Inflammatory macrophage (primary cell): Measurements from ENCODE around the gene HSBP1L1.

Source experiments
- DNase-seq, 2 donors: peaks; one replicate each; pipeline ENCODE4 v3.0.0-alpha.2; 2020 to 2022

The HSBP1L1 gene

DNA sequence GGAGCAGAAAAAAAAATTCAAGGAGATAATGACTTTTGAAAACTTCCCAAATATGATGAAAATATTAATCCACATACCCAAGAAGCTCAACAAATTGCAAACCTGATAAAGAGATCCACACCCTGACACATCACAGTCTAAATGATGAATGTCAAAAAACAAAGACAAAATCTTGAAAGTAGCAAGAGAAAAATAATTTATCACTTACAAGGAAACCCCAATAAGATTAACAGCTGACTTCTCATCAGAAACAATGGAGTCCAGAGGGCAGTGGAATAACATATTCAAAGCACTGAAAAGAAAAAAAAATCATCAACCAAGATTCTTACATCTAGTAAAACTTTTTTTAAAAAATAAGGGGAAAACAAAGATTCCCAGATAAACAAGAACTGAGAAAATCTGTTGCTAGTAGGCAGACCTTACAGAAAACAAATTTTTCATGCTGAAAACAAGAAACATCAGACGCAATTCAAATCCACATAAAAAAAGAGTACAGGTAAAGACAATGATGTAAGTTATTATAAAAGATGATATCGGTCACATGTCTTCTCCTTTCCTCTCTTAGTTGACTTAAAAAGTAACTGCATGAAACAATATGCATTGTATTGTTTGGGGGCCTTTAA, 34.3 kb upstream of the HSBP1L1 start:
- DNase-seq: no peak

- DNase-seq: no peak
Observed at GRCh38 chr18:79931475-79931874, 33.0 kb upstream of the HSBP1L1 start.

- DNase-seq: no peak
Observed at GRCh38 chr18:79932907-79933306, 31.5 kb upstream of the HSBP1L1 start.

GRCh38 chr18:79933765-79934164, 30.7 kb upstream of the HSBP1L1 start:
- DNase-seq: no peak

DNA sequence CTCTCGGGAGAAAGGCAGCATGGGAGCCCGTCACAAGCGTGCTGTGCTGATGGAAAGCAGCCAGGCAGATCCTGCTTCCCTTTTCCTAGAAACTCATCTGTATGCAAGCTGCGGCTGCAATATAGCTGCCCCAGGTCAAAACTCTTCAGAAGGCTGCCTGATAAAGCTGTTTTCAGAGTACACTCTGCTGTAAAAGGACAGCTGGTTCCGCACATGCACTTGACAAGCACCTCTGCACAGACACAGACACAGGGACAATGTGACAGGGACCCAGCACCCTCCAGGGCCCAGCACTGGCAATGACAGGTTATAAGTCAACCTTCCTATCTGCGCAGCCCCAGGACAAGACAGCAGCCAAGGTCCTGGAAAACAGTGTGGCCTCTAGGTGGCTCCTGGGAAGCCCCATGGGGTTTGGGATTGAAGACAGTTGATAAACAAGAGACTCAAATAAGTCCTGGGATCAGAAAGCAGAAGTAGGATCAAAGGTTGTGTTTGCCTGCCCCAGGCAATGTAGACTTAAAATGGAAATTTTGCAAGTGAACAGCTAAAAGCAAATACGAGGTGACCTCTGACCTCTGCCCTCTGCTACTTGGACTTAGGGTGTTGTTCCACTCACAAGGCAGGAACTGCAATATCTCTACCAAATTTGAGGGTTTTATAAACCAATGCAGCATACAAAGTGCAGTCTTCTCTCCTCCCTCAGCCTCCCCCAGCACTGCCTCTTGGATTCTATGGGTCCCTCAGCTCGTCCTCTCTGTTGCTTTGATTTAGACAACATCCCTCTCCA, 29.9 kb upstream of the HSBP1L1 start:
- peak; percentile 54 to 72 for DNase-seq

DNA sequence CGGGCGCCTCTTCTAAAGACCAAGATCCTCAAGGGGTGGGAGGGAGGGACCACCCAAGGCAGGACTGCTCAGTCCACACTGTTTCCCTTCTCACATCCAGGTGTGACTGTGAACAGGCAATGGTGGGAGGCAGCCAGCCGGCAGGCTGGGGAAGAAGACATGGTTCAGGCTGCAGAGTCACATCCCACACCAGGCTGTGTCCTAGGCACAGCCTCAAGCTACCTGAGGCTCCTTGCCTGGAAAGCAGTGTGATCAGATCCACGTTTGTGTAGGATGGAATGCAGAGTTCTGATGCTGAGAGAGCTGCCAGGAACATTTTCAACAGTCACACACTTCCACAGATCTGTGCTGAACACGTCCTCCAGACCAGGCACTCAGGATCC, 29.4 kb upstream of the HSBP1L1 start:
- no peak for DNase-seq

DNA sequence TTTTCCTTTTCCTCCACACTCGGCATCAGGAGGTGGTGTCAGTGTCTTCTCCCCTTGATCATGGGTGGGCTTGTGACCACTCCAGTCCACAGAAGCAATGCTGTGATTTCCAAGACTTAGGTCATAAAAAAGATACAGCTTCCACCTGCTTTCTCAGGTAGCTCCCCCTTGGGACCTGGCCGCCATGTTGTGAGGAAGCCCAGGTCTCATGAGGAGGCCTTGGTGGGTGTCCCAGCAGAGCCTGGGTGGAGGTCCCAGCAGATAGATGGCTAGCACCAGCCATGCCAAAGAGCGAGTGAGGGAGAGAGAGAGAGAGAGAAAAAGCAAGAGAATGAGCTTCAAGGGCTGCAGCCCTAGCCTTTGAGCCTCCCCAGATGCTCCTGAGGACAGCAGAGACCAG, 28.9 kb upstream of the HSBP1L1 start:
- no peak for DNase-seq

DNA sequence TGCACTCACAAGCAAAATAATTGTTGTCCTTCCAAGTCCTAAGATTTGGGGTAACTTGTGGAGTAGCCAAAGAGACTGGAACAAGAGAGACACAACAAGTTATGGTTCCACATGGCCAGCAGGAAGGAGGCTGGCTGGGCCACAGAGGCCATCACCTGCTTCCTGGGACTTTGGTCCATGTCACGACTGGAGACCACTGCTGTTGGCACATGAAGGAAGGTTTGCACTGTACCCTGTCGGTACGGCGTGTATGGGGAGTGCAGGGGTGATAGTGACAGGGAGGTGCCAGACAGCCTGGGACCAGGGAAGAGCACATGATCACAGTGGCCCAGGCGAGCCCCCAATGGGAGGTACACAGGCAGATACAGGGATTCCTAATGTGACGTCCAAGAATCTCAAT, 28.5 kb upstream of the HSBP1L1 start:
- DNase-seq: no peak

DNA sequence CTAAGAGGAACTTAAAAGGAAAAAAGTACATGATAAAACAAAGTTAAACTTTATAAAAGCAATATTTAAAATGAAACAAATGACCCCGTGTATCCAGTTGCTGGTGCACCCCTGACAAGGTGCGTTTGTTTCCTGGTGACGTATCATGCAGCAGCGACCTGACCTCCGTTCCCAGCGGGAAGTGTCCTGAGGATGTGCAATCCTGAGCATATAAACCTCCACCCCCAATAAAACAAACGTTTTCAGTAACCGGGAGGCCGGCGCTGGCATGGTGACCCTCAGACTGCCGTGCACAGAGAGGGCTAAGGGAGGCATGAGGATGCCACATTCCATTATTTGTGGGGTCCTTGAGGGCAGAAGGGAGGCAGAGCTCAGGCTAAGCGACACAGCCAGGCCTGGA, 27.8 kb upstream of the HSBP1L1 start:
- DNase-seq: no peak

DNA sequence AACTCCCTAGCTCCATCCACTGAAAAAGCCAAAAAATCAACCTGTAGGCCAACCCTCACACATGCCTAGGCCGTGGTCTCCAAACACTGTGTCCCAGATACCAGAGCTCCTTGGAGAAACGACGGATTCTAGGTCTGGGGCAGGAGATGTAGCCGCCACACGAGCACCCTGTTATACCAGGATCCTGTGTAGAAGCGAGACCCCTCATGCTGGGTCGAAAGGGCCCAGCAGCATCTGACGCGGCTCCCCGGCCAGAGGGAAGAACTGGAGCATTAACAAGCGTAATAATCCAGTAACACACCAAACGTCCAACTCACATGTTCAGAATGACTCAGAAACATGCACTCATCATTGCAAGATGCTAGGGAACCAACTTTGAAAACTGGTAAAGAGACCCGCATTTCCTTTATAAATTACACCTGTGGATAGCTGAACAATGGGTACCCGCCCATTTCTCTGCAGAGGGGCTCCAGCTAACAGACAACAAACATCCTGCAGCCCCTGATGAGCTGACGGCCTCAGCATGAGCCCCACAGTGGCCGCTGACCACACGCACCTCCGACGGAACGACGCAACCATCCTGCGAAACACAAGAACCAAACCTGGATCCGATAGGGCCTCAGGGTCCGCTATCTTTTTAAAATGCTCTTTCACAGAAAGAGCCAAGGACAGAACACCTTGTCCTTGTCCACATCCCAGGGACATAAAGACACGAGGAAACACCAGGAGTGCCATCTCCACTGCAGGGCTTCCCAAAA, 27.2 kb upstream of the HSBP1L1 start:
- no peak for DNase-seq

GRCh38 chr18:79938196-79938595, 26.2 kb upstream of the HSBP1L1 start:
- no peak for DNase-seq

DNA sequence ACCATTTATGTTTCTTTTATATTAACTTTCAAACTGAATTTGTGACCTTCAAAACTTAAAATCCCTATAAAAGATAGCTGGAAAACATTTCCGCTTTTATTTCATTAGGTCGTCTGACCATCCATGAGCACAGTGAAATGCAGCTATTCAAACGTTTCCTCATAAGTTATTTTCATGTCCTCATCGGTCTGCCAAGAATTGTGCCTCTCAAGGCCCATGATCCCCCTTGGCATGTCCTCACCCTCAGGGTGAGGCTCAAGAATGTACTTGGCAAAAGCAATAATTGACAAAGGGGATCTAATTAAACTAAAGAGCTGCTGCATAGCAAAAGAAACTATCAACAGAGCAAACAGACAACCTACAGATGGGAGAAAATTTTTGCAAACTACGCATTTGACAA, 25.3 kb upstream of the HSBP1L1 start:
- DNase-seq: no peak

- DNase-seq: no peak
Observed at GRCh38 chr18:79940126-79940813, 24.2 kb upstream of the HSBP1L1 start.

DNA sequence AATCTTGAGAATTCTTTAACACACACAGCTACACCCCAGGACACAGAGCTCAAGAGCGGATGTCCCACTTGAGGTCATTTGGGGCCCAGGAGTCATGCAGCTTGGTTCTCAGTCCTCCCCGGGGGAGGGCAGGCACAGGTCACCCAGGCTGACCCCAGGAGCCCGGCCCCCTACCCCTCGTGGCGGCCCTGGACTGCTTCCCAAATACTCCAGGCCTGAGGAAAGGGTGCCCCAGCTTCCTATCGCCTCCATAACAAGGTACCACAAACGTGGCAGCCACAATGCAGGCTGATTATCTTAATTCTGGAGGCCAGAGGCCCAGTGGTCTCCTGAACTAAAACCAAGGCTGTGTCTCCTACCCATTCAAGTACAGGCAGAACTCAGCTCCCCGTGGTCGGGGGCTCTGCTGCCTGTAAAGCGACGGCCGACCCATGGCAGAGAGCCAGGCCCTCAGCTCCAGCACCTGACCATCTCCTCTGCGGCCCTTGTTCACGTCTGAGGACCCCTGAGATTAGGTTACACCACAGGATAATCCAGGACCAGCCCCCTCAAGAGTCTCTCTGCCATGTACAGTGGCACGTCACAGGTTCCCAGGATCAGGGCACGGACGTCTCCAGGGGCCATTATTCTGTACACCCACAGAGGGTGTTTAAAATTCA, 23.5 kb upstream of the HSBP1L1 start:
- DNase-seq: no peak

DNA sequence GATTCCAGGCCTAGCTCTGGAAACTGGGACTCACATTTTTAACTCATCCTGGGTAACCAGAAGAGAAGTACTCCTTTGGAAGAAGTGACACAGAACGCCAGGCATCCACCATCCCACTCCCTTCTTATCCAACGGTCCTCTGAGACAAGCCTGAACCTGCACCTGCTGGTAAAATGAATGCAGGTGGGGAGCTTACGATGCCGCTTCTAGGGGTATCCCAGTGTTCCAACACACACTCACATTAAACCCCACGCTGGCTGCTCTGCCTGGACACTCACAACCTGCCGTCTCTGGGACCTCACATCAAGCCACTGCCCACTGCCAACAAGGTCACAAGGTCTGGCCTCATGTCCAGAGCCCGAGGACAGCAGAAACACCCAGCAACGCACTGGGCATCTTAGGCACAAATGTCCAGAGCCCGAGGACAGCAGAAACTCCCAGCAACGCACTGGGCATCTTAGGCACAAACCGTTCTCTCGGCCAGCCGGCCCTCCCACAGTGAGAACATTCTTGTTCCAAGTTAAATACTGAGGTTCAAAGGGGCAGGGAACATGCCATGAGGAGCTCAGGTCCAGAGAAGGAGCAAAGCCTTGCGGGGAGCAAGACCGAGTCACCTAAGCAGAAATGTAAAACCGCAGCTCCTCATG, 22.8 kb upstream of the HSBP1L1 start:
- no peak for DNase-seq

GRCh38 chr18:79942211-79942610, 22.2 kb upstream of the HSBP1L1 start:
- DNase-seq: no peak

DNA sequence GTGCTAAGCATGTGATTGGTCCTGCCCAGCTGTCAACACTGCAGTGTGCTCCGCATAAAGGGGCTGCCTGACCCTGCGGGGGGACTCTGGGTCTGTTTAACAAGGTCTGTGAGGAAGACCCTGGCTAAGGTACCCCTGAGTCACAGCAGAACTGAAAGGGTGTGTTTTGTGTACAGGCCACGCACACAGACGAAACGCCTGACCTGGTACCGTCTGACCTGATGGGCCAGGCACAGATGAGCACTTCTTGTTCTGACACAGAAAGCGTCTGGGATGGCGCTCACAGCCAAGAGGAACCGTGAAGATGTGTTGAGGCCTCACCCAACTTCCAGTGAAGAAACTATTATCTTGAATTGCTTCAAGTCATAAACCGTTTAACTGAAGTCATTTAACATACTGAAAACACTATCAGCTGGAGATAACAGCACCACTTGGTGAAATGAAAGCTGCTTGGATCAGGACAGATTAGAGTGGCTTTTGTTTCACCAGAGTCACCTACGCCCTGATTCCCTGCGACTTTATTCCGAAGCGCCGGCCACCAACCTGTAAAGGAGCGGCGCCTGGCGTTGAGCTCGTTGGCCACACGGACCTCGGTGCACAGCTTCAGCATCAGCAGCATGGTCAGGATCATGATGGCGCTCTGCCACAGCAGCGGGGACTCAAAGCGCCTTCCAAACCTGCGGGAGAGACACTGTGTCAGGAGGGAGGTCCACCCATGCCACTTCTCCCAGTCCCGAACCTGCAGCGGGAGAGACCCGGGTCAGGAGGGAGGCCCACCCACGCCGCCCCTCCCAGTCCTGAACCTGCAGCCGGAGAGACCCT, 21.4 kb upstream of the HSBP1L1 start:
- no peak for DNase-seq

GRCh38 chr18:79943608-79944125, 20.8 kb upstream of the HSBP1L1 start:
- no peak for DNase-seq

DNA sequence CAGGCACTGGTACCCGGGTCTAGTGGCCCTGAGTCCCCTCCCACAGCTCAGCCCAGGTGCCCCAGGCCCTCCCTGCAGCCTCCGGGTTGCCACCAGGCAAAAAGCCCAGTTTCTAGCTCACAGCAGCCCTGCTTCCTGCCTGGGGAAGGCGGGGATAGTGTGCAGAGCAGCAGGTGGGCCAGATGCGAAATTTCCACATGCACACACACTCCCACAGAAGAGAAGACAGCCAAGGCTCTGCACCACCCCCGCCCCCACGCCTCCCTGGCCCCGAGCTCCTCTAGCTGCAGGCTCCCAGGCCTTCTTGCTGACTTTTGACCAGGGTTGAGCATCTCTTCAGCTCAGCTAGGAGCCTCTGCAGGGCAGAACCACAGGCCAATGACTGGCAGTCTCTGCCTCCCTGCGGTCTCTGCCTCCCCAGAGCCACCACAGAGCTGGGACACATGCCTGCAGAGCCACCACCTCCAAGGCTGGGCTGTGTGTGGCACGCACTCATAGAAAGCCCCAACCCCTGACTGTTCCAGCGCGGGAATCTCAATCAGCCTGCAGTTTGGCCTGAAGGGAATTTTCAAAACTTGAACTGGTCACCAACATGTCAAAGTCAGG, 20.2 kb upstream of the HSBP1L1 start:
- peak in 1 of 2 donors; percentile 25 for DNase-seq

DNA sequence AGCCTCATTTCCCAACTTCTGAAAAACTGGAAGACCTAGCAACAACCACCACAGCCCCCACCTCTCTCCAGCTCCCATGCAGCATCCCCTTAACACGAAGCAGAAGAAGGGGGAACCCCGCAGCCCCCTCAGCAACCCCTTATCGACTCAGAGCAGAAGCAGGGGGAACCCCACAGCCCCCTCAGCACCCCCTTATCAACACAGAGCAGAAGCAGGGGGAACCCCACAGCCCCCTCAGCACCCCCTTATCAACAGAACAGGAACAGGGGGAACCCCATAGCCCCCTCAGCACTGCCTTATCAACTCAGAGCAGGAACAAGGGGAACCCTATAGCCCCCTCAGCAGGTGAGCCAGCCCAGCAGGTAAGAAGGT, 19.7 kb upstream of the HSBP1L1 start:
- DNase-seq: no peak
